DMS153 (cell line): ENCODE data around the gene SH3GLB2.
"Not testable (repeated sequence)": the region's sequence is repeated elsewhere in the genome, so short reads cannot be mapped to it uniquely, and the experiment has no call there.

Source experiments
- DNase-seq: peaks from one replicate; lab custom pipeline; 2025; lab: John Stamatoyannopoulos, UW

The SH3GLB2 gene

GRCh38 chr9:128998462-128998861, 29.7 kb downstream of the SH3GLB2 start:
- no peak for DNase-seq

DNA sequence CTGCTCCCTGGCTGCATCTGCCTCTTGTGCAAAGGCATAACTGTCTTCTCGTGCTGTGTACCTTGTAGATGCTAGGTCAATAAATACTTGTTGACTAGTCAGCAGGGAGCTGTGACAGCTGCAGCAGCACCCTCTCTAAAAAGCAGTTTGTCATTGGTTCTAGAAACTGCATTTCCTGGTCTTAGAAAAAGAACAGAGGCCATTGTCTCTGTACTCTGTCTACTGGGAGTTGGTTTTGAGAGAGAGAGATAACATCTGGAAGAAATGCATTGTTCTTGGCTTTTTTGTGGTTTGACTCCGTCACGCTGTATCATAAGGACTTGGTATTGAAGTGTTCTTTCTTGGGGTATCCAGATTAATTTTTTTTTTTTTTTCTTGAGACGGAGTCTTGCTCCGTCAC, 32.3 kb downstream of the SH3GLB2 start:
- DNase-seq = no peak

GRCh38 chr9:128992995-128993394, 35.1 kb downstream of the SH3GLB2 start:
- DNase-seq = no peak

- DNase-seq = no peak
Observed at GRCh38 chr9:128987805-128988204, 40.3 kb downstream of the SH3GLB2 start.

- DNase-seq = no peak
Observed at GRCh38 chr9:128986671-128987070, 41.5 kb downstream of the SH3GLB2 start.

GRCh38 chr9:128983536-128983935, 44.6 kb downstream of the SH3GLB2 start:
- no peak for DNase-seq

DNA sequence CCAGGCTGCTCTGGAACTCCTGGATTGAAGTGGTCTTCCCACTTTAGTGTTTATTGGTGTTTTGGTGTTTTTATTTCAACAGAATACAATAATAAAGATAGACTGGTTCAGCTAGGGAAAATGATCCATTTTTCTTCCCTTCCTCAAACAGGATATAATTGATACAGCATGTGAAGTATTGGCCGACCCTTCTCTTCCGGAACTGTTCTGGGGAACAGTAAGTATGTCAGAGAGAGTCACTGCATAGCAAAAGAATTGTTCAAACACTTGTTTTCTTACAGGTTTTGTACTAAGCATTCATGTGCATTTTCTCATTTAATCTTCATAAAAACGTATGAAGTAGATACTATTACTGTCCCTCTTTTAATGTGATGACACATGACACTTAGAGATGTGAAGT, 49.0 kb downstream of the SH3GLB2 start:
- DNase-seq = no peak

DNA sequence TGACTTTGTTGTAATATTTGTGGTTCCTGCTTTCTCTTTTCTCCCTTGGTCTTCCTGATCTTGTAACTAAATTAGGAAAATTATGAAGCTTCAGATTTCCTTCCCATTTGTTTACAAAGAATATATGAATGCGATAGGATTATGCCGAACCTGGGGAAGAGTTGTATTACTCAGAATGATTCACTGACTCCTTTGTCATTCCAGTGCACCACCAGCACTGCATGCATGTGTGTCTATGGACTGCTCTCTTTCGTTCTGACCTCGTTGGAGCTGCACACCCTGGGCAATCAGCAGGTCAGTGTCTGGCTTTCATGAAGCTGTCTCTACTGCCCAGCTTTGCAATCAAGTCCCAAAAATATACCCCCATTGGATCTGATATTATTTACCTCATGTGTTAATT, 55.2 kb downstream of the SH3GLB2 start:
- DNase-seq = no peak

DNA sequence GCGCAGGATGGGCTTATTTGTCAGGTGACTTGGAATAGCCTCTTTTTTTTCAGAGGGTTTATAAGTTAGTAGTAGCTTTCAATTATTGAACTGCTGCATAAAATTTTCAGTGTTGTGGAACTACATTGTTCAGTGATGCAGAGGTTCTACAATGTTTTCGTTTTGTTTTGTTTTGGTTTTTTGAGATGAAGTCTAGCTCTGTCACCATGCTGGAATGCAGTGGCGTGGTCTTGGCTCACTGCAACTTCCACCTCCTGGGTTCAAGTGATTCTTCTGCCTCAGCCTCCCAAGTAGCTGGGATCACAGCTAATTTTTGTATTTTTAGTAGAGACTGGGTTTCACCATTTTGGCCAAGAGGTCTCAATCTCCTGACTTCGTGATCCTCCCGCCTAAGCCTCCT, 58.6 kb downstream of the SH3GLB2 start:
- DNase-seq = no peak

DNA sequence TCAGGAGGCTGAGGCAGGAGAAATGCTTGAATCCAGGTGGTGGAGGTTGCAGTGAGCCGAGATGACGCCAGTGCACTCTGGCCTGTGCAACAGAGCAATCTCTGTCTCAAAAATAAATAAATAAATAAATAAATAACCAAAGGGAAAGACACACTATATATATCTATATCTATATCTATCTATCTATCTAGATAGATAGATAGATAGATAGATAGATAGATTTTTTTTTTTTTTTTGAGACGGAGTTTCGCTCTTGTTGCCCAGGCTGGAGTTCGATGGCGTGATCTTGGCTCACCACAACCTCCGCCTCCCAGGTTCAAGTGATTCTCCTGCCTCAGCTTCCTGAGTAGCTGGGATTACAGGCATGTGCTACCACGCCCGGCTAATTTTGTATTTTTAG, 66.7 kb downstream of the SH3GLB2 start:
- DNase-seq = not testable (repeated sequence)
